HG02678 (cell line): Measurements from ENCODE around the gene P2RX7.
"Not testable (repeated sequence)": the region's sequence is repeated elsewhere in the genome, so short reads cannot be mapped to it uniquely, and the experiment has no call there.

ENCODE experiments used
- ATAC-seq: cut with Tn5 transposase; IDR thresholded peaks from one replicate; pipeline ENCODE4 v1.9.1; 2021; ENCODE audit warnings: mild to moderate bottlenecking, moderate library complexity; ENCODE audit not compliant: unreplicated experiment

Gene P2RX7

GRCh38 chr12:121133838-121134237 lies 1.2 kb downstream of the P2RX7 start:
- no peak for ATAC-seq

DNA sequence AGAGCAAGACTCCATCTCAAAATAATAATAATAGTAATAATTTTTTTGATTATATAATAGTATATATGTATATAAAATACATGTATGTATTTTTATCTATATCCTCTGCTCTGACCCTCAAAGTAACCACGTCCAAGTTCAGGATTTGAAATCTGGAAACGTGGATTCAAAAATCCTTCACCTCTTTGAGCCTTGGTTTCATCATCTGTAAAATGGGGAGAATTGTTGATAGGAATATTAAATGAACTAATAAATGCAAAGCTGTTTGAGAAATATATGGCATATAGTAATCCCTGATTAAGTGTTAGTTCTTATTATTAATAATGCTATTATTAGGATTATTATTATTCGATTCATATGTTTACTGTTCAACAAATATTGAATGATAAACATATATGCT lies 2.6 kb downstream of the P2RX7 start:
- no peak for ATAC-seq

DNA sequence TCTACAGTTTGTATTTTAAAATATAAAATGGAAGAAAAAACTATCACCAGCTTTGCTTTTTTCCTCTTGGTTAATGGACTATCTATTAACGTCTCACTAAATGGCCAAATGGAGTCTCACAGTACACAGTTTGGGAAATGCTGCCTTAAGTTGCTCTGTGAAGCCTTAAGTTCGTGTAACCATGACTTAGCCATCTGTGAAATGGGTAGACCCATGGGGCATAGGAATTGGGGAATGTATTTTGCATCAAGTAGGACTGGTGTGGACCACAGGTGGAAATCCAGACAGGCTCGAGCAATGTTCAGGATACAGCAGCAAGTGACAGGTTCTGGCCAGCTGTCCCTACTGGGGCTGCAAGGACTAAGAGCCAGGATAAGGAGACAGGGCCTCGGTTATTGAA lies 4.8 kb downstream of the P2RX7 start:
- no peak for ATAC-seq

DNA sequence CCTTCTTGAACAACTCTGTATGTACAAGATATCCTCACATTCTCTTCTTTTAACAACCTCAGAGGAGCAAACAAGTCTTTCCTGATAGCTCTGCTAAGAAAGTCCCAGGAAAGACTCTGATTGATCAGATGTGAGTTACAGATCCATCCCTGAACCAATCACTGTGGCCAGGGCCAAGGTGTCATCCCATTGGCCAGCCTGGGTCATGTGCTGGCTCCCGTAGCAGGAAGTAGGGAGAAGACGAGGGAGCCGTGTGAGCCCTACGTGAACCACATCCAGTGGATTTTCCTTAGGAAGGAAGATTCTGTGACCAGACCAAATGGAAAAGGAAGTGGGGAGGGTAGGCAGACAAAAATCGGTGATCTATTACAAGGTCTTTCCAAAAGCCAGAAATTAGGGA lies 5.6 kb downstream of the P2RX7 start:
- ATAC-seq, result no peak

GRCh38 chr12:121139286-121139685 lies 6.6 kb downstream of the P2RX7 start:
- ATAC-seq, result no peak

- ATAC-seq, result no peak
Measured at GRCh38 chr12:121142171-121142950, 9.7 kb downstream of the P2RX7 start.

DNA sequence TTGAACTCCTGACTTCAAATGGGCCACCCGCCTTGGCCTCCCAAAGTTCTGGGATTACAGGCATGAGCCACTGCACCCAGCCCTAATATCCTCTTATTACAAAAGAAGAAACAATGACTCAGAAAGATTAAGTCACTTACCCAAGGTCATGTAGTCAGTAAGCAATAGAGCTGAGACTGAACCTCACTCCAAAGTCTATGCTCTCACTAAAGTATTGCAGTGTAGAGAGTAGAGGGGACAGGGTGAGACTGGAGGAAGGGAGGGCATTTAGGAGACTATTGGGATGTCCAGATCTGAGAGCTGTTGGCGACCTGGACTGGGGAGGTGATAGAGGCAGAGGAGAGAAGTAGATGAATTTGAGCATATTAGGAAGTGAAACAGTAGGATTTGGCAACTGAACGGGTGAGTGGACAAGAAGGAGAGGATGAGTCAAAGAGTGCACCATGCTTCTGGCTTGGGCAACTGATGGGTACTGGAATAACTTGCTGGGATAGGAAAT lies 11.8 kb downstream of the P2RX7 start:
- ATAC-seq, result no peak

GRCh38 chr12:121145221-121145620 lies 12.5 kb downstream of the P2RX7 start:
- no peak for ATAC-seq

DNA sequence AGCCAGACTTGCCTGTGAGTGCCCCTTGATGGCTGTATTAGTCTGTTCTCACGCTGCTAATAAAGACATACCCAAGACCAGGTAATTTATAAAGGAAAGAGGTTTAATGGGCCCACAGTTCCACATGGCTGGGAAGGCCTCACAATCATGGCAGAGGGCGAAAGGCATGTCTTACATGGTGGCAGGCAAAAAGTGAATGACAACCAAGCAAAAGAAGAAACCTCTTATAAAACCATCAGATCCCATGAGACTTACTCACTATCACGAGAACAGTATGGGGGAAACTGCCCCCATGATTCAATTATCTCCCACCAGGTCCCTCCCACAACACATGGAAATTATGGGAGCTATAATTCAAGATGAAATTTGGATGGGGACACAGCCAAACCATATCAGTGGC lies 16.6 kb downstream of the P2RX7 start:
- not testable (repeated sequence) for ATAC-seq

GRCh38 chr12:121154793-121155375 lies 22.2 kb downstream of the P2RX7 start:
- no peak for ATAC-seq

GRCh38 chr12:121156365-121156764 lies 23.7 kb downstream of the P2RX7 start:
- no peak for ATAC-seq

- no peak for ATAC-seq
Measured at GRCh38 chr12:121158085-121158484, 25.4 kb downstream of the P2RX7 start.

DNA sequence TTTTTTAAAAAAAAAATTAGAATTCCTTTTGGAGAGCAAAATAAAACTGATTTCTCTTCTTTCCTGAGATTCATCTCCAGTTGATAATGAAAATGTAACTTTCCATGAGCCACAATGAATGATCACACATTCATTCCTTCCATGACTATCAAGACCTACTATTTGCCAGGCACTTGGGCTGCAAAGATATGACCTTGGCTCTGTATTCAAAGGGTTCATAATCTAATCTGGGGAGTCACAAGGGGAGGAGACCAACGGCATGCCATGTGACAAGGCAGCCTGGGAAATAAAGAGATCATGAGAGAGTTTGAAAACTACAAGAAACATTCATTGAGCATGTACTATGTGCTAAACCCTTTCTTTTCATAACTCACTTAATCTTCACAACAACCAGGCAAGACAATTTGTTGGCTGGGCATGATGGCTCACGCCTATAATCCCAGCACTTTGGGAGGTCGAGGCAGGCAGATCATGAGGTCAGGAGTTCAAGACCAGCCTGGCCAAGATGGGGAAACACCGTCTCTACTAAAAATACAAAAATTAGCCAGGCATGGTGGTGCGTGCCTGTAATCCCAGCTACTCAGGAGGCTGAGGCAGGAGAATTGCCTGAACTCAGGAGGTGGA lies 26.2 kb downstream of the P2RX7 start:
- not testable (repeated sequence) for ATAC-seq

DNA sequence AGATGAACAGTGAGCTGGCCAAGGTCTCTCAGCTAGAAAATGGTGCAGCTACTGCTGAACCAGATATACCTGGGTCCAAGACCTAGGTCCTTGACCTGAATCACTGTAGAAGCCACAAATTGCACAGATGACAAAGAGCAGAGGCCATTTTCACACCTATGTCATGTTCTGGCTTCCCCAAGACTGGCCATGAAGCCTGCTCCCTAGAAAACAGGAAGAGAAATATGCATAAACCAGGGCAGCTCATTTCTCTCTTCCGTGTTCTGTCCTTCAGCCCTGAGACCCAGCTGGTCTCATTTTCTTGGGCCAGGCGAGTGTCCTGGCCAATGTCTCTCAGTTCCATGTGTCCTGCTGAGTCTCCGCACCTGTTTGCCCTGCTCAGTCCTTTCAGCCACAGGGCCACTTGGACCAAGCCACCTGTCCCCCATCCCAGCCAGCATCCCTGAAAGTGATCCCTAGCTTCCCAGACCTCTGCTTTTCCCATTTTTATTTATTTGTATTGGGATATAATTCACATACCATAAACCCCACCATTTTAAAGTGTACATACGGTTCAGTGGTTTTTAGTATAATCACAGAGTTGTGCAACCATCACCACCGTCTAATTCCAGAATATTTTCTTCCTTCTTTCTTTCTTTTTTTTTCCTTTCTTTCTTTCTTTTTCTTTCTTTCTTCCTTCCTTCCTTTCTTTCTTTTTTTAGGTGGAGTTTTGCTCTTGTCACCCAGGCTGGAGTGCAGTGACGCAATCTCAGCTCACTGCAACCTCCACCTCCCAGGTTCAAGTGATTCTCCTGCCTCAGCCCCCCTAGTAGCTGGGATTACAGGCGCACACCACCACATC lies 27.0 kb downstream of the P2RX7 start:
- ATAC-seq, result no peak

- no peak for ATAC-seq
Measured at GRCh38 chr12:121162384-121162783, 29.7 kb downstream of the P2RX7 start.

GRCh38 chr12:121162985-121163384 lies 30.3 kb downstream of the P2RX7 start:
- no peak for ATAC-seq

GRCh38 chr12:121164839-121165238 lies 32.2 kb downstream of the P2RX7 start:
- not testable (repeated sequence) for ATAC-seq

DNA sequence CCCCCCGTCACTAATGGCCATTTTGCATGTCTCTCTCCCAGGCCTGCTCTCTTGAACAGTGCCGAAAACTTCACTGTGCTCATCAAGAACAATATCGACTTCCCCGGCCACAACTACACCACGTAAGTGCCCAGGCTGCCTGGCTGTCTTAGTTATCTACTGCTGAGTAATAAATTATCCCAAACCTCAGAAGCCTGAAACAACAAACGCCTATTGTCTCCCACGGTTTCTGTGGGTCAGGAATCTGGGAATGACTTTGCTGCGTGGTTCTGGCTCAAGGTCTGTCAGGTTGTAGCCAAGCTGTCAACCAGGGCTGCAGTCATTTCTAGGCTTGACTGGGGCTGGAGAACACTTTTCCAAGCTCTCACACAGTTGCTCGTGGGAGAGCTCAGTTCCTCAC lies 32.6 kb downstream of the P2RX7 start:
- no peak for ATAC-seq

DNA sequence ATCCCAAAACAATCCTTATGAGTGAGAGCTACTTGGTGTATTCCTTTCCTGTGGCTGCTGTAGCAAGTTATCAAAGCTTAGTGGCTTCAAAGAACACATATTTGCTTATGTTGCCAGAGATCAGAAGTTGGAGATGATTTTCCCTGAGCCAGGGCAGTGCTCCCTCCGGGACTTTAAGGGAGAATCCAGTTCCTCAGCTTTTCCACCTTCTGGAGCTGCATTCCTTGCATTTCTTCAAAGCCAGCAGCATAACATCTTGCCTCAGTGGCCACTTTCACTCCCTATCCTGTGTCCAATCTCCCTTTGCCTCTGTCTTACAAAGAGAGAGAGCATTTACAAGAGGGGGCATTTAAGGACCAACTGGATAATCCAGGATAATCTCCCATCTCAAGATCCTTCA lies 33.7 kb downstream of the P2RX7 start:
- no peak for ATAC-seq

DNA sequence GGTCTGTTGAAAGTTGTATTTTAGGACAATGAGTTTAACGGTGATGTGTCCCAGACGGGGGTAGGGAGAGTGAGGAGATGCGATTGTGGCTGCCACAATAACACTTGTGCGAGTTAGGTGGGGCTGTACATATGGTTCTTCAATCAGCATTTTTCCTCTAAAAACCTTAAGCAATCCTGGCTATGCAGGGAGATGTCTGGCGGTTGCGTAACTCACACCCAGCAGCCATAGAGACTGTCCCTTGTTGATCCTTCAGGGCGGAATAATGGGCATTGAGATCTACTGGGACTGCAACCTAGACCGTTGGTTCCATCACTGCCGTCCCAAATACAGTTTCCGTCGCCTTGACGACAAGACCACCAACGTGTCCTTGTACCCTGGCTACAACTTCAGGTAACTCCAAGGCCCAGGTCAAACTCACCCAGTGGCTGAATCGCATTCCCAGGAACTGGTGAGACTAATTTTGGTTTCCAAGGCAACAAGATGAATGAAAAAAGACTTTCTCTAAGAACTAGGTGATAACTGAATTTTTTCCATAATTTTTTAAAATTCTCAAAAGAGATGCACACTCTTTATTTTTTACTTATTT lies 34.6 kb downstream of the P2RX7 start:
- no peak for ATAC-seq

DNA sequence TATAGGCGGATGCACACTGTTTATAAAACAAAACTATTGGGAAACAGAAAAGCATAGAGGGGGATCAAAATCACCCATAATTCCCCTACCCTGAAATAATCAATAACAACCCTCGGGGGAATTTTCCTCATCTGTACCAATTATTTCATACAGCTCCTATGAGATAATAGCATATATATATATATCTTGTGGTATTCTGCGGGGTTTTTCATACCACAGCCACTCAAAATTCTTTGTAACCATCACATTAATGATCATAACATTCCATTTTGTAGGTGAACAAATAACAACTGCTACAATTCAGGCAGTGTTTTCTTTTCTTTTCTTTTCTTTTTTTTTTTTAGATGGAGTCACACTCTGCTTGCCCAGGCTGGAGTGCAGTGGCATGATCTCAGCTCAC lies 35.3 kb downstream of the P2RX7 start:
- ATAC-seq, result no peak
